ENCODE measurements around the gene NR2F1-AS1.

The NR2F1-AS1 gene

DNA sequence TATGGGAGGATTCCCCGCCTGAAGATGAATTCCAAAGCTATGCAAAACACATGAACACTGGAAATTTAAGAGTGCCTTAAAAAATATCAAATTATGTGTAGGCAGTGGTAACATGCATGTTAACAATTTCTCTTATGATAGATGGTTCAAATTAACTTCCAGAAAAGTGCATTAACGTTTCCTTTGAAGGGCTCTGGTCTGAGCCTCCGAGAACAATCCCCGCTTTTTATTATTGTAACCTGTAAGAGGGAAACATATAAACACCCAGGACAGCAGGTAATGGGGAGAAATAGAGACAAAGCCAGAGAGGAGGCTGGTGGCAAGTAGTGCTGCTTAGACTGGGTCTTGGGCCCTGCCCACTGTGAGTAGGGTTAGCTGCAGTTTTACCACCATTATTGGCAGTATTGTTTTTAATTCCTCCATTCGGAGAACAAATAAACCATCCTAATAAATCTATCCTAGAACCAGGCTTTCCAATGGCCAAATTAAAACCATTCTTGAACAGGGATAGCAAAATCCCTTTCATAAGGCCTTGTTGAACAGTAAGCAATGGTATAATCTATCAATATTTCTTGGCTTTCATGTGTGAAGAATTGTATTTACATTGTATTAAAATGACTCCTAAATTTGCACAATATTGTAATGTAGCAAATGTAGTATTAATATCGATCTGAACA lies 8.3 kb upstream of the NR2F1-AS1 start:
- no peak for DNase-seq

GRCh38 chr5:93588352-93589151 lies 7.5 kb upstream of the NR2F1-AS1 start:
- DNase-seq, result no peak

DNA sequence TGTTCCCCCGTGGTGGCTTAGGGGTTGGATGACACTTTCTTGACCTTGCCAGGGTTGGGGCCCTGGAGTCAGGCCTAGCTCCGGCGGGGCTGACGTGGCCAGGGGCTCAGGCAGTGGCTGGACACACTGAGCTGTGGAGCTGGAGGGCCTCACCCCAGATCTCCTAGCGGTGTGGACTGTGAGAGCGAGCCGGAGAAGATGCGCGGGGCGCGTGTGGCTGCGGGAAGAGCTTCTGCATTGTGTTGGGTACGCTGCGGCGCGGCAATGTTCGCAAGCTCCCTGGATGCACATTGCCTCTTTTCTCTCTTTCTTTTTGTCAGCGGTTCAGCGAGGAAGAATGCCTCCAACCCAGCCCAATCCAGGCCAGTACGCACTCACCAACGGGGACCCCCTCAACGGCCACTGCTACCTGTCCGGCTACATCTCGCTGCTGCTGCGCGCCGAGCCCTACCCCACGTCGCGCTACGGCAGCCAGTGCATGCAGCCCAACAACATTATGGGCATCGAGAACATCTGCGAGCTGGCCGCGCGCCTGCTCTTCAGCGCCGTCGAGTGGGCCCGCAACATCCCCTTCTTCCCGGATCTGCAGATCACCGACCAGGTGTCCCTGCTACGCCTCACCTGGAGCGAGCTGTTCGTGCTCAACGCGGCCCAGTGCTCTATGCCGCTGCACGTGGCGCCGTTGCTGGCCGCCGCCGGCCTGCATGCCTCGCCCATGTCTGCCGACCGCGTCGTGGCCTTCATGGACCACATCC lies 6.8 kb upstream of the NR2F1-AS1 start:
- no peak for DNase-seq

GRCh38 chr5:93586736-93587596 lies 5.9 kb upstream of the NR2F1-AS1 start:
- no peak for DNase-seq

DNA sequence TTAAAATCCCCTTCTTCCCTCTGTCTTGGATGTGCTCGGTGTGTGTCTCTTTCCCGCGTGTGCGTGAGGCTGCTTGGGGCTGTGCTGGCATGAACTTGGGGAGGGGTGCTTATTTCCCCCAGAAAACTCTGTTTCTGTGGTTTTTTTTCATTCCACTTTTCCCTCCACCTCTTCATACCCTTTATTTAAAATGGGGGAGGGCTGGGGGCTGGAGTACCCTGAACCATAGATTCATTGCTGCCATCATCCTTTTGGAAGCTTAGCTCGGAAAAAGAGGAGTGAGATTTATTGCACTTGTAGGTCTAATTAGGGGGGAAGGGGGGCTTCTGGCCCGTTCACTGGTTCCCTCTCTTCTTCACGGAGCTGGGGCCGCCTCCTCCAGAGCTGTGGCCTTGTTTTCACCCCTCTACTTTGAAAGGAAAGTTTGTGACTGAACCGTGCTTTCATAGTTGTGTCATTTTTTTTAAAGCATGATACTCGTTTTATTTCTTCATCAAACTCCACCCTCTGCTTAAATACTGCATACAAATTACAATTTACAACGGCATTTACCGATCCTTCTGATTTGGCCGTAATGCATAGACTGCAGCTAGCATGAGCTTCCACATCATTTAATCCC lies 4.9 kb upstream of the NR2F1-AS1 start:
- no peak for DNase-seq

GRCh38 chr5:93585041-93585766 lies 4.2 kb upstream of the NR2F1-AS1 start:
- DNase-seq, result no peak

DNA sequence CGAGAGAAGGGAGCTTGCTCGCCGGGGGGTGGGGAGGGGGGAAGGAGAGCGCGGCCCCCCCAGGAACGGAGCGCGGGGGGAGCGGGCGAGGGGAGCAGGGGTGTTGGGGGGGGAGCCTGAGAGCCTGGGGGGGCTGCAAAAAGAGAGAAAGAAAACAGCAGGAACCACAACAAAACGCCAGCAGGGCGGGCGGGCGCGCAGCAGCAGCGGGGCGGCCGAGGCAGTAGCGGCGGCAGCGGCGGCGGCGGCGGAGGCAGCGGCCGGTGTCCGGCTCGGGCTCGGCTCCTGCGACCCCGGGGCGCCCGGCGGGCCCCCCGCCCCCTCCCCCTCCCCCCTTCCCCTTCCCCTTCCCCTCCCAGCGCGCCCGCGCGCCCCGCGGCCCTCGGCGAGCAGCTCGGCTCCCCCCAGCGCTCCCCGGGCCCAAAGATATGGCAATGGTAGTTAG lies 3.6 kb upstream of the NR2F1-AS1 start:
- no peak for DNase-seq

DNA sequence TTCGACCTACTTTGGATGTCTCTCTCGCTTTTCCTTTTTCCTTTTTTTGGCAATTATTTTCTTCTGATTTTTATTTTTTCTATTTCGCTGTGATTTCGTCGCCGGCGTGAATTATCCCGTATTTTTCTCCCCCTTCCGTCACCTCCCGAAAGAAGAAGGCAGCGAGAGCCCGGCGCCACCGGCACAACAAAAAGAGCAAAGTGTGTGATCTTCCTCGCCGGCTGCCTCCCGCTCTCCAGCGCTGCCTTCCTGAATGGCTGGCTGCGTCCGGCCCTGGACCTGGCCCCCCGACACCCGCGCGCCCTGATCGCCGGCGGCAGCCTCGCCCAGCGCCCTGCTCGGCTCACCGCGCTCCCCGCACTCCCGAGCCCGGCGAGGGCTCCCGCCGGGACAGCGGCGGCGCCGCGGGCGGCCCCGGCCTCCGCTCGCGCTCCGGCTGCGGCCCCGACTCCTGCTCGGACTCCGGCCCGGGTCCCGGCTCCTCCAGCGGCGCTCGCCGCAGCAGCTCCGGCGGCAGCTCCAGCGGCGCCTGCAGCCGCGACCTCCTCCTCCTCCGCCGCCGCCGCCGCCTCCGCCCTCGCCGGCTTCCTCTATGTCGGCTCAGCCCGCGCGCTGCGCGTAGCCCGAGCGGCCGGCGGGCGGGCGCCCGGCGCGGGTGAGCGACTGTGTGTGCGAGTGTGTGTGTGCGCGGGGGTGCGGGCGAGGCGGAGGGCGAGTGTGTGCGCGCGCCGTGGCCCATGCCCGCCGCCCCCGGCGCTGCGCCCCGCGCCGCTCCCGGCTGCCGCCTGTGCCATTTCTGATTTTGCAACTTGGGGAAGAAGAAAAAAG lies 3.0 kb upstream of the NR2F1-AS1 start:
- no peak for DNase-seq

DNA sequence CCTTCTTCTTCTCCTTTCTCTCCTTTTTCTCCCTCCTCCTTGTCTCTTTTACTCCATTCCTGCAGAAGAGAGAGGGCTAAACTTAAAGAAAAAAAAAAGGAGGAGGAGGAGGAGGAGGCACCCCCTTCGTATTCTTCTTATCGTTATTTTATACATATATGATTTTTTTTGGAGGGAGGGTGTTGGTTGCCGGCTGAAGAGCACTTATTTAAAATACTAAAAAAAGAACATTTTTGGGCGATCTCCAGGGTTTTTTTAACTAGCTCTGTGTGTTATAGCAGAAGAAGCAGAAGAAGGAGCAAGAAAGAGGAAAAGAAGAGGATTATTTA lies 2.4 kb upstream of the NR2F1-AS1 start:
- DNase-seq, result no peak

GRCh38 chr5:93582677-93583438 lies 1.8 kb upstream of the NR2F1-AS1 start, which contains the start of gene NR2F1:
NR2F1 (plus strand) TSS chr5:93583222; CDS start chr5:93585024, 1,802 bp downstream.
- no peak for DNase-seq

DNA sequence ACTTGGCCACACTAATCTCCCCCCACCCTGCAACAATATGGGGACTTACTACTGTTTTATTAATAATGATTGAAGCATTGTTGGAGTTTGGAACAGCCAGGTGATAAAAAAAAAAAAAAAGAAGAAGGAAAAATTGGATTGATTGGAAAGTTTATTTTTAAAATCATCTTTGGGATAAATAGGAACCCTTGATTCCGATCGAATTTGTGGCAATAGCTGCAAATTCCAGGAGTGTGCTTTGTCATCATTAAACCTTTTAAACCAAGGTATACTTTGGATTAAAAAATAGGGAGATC lies 1.1 kb upstream of the NR2F1-AS1 start:
- no peak for DNase-seq

DNA sequence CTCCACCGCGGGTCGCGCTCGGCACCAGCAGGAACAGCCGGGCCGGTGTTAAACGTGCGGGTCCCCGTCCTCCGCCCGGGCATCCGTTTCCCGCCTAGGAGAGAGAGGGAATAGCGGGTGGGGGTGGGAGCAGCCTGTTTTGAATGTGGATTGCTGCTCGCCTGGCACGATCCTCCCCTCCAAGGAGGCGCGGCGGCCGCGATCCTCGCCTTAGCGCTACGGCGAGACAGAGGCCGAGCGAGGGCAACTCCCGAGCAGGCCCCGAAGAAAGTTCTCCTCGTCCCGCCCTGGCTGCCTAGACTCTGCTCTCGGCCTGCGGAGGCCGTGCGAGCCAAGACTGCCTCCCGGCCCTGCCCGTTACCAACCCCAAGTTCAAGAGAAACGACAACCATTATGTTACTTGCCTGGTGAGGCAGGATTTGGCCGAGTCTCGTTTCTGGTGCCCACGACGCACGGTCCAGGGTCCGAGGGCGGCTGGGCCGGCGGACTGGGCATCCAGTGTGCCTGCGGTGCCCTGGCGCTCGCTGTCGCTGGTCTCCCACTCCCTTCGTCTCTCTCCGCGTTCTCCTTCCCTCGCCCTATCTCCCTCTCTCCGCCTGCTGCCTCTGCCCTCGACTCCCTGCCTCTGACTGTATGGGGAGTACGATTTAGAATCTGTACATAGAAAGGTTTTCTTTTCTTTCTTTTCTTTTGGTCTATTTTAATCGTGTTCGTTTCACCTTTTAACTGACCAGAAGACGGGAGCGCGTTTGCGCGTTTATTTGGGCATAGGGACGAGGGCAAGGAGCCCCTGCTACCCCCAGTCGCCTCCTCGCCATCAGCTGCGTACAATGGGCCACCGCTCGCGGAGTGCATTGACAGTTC lies 724 bp downstream of the NR2F1-AS1 start:
- no peak for DNase-seq

GRCh38 chr5:93579692-93580062 lies 1.3 kb downstream of the NR2F1-AS1 start:
- DNase-seq, result no peak

DNA sequence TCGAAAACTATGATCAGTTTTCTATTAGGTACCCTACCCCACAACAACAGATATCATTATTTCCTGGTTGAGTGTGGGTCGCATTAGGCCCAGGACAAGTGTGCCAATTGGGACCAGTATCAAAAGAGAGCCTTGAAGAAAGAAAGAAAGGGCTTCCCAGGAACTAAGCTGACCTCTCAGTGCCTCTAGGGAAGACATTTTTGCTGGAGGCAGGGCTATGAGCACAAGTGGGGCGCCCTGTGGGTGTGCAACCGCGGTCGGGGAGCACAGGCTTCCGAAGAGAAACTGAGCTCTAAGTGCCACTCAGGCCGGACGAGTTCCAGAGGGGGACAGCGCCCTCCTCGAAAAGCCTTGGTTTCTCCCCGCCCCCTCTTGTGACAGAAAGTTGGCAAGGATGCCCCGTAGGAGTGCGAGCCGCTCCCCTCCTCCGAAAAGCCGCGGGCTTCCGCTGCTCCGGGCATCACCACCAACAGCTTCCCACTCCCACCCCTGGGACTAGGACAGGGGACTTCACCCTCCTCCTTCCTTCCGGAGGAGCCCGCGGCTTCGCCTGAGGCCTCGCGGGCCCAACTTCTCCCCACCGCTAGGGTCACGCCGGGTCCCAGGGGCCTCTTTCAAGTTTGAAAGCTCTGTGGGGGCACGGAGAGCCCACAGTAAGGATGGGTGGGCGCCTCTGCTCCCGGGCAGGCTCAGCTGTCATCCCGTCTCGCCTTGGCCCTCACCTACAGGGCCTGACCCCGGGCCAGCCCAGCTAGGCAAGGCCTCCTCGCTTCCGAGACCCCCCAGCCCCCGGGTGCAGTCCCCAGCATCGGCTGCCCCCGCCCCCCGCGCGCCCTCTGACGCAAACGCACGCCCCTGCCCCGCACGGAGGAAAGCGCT lies 2.0 kb downstream of the NR2F1-AS1 start:
- DNase-seq, result no peak

- no peak for DNase-seq
Observed at GRCh38 chr5:93577854-93578812, 2.9 kb downstream of the NR2F1-AS1 start.

DNA sequence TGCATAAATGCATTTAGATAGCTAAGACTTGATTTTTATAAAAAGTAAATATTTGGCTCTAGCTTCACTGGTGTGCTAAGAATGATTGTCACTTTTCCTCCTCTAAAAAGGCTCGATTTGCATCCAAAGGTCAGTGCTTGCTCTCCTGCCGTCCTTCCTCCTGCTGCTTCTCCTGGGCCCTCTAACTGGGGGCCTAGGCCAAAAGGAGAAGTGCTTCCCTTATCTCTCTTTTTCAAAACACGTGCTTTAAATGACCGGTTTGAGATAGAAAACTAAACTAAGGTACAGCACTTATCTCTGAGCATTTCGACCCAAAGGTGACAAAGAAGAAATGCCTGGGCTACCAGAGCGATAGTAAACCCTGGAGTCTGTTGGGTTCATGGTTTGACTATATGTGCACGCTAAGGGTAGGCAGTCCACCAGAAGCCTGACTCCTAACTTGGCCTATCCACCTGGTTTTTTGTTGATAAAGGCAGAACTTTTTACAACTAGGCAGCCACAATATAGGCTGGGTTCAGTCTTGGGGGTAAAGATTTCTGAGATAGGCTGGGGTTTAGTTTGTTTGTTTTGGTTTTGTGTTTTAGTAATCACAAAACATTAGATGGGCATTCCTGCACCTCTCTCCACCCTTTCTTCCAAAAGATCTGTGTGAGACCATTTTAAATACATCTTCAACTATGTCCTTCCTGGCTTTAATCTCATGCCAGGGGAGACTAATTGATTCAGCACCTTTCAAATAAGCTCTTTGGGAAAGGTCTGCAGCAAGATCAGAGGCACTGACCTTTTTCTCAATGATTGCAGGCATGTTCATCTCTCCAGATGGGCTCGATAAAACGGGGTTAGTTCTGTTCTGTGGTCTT lies 3.8 kb downstream of the NR2F1-AS1 start:
- DNase-seq, result no peak

Measured in stimulated activated CD4-positive, alpha-beta T cell treated with anti-CD3 and anti-CD28 coated beads, Interleukin-1b, Interleukin-23, amount 100 ng/mL, for 48 hours (primary cell).